Glutamatergic neuron (in vitro differentiated cells): ENCODE data around the gene EPGN. TPM values are rescaled to one million over a fixed set of nuclear protein-coding genes. Genes with fewer than 3 reads are reported as not detected.

ENCODE experiments used
- DNase-seq: peaks from one replicate; pipeline ENCODE4 v3.0.0; 2022
- H3K27ac Mint-ChIP-seq: one replicate; pipeline ENCODE4 v1.8.0; 2020; ENCODE audit warnings: mild to moderate bottlenecking, mixed read lengths, inconsistent platforms; ENCODE audit not compliant: unreplicated experiment
- H3K27me3 Mint-ChIP-seq: one replicate; pipeline ENCODE4 v1.8.0; 2020; ENCODE audit warnings: mild to moderate bottlenecking, moderate library complexity, mixed read lengths, inconsistent platforms; ENCODE audit not compliant: unreplicated experiment
- H3K36me3 Mint-ChIP-seq: one replicate; pipeline ENCODE4 v1.8.0; 2020; ENCODE audit warnings: mild to moderate bottlenecking, mixed read lengths, inconsistent platforms; ENCODE audit not compliant: unreplicated experiment
- H3K4me1 Mint-ChIP-seq: one replicate; pipeline ENCODE4 v1.8.0; 2020; ENCODE audit warnings: mild to moderate bottlenecking, low read depth, mixed read lengths, inconsistent platforms; ENCODE audit not compliant: unreplicated experiment
- H3K4me3 Mint-ChIP-seq: one replicate; pipeline ENCODE4 v1.8.0; 2020; ENCODE audit warnings: mild to moderate bottlenecking, mixed read lengths, inconsistent platforms; ENCODE audit not compliant: unreplicated experiment
- H3K9me3 Mint-ChIP-seq: one replicate; pipeline ENCODE4 v1.8.0; 2020; ENCODE audit warnings: mild to moderate bottlenecking, moderate library complexity, mixed read lengths, inconsistent platforms; ENCODE audit not compliant: unreplicated experiment
- long read RNA-seq: library from polyadenylated mRNA; unstranded; transcript quantifications from one replicate; pipeline ENCODE4 v2.0.0, GENCODE V29; 2020; ENCODE audit not compliant: unreplicated experiment
- total RNA-seq: library from RNA; stranded (reverse); fragmentation: NEBNext Ultra II Directional; extraction: Animal tissue kit (Norgen Biotek cat#: 25700); gene quantifications from one replicate; pipeline ENCODE4 v1.2.1, GENCODE V29; 2021; ENCODE audit not compliant: unreplicated experiment
- TF ChIP-seq, protein P1 (sequence below): fragments of 200-600 bp; sonication (generic); IDR thresholded peaks from one replicate; pipeline ENCODE4 v1.5.0; 2021; ENCODE audit not compliant: partially characterized antibody, unreplicated experiment

Gene EPGN, protein sequence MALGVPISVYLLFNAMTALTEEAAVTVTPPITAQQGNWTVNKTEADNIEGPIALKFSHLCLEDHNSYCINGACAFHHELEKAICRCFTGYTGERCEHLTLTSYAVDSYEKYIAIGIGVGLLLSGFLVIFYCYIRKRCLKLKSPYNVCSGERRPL
- not detected for total RNA-seq
- long read RNA-seq: 0 reads

DNA sequence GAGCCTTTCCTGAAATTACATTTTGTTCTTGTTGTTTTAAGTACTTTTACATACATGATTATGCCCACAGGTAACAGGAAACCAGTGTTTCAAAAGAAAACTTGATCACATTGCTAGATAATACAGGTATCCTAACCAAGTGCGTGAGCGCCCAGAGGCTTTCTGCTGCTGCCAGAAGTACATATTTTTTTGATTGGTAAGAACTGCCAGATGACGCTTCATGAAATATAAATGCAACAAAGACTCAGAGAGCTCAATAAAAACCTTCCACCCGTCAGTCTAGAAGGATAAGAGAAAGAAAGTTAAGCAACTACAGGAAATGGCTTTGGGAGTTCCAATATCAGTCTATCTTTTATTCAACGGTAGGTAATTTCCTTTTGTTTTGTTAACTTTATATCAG is at the start of gene EPGN:
EPGN (plus strand) TSS at position 256 of the 400 bp plus-strand sequence; CDS start at position 320, 64 bp downstream.
- Mint-ChIP-seq H3K4me3 (no peak within 1 kb of the TSS), H3K9me3 (no peaks in the 10 kb centered on the region), H3K27me3 (no peaks in the 10 kb centered on the region), H3K36me3 (no peaks in the 10 kb centered on the region), H3K4me1 (peaks cover 3% of the 10 kb centered on the region), H3K27ac (no peak within 1 kb of the TSS)
- DNase-seq: no peak
- TF ChIP-seq, protein P1, sequence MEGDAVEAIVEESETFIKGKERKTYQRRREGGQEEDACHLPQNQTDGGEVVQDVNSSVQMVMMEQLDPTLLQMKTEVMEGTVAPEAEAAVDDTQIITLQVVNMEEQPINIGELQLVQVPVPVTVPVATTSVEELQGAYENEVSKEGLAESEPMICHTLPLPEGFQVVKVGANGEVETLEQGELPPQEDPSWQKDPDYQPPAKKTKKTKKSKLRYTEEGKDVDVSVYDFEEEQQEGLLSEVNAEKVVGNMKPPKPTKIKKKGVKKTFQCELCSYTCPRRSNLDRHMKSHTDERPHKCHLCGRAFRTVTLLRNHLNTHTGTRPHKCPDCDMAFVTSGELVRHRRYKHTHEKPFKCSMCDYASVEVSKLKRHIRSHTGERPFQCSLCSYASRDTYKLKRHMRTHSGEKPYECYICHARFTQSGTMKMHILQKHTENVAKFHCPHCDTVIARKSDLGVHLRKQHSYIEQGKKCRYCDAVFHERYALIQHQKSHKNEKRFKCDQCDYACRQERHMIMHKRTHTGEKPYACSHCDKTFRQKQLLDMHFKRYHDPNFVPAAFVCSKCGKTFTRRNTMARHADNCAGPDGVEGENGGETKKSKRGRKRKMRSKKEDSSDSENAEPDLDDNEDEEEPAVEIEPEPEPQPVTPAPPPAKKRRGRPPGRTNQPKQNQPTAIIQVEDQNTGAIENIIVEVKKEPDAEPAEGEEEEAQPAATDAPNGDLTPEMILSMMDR: no peak

DNA sequence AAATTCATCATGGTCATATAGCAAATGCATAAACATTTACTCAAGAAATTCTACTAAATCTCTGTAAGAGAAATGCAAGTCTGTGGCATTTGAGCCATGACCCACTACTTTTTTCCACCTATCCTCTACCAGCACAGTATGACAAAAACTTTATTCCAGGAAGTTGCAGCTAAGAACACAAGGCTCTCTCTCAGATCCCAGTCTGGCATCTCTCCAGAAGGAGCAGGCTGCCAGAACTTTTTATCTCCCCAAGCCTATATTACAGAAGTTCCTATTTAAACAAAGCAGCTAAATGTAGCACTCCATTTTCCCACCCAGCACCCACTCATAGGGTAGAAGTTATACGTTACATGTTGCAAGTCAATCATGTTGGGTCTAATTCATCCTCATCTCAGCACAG is 49.3 kb upstream of the EPGN start:
- H3K4me1 Mint-ChIP-seq: no peaks in the 10 kb centered on the region
- H3K36me3 Mint-ChIP-seq: no peaks in the 10 kb centered on the region
- H3K4me3 Mint-ChIP-seq: no peak overlapping the region
- H3K9me3 Mint-ChIP-seq: peaks cover 2% of the 10 kb centered on the region
- no peak for DNase-seq
- H3K27ac Mint-ChIP-seq: no peak overlapping the region
- TF ChIP-seq, protein P1: no peak
- peaks cover 2% of the 10 kb centered on the region for H3K27me3 Mint-ChIP-seq

DNA sequence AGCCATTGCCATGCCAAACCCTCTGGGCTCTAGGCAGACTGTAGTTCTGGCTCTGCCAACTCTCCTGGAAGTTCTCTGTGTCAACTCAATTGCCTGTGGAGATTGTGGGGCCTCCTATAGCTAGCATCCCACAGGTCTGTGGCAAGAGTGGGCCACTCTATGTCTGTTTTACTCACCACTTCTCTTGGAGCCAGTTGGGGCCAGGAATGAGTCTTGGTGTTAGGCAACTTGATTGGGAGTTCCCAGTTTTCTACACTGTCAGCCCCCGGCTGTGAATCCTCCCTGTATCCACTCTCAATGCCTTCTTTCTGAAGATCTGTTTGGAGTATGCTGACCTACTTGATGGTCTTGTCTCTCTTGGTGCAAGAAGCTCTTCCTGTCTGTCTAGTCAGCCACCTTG is 48.2 kb upstream of the EPGN start:
- no peak for DNase-seq
- H3K36me3 Mint-ChIP-seq: no peaks in the 10 kb centered on the region
- no peaks in the 10 kb centered on the region for H3K4me1 Mint-ChIP-seq
- peaks cover 2% of the 10 kb centered on the region for H3K9me3 Mint-ChIP-seq
- no peak overlapping the region for H3K4me3 Mint-ChIP-seq
- H3K27me3 Mint-ChIP-seq: peaks cover 2% of the 10 kb centered on the region
- no peak overlapping the region for H3K27ac Mint-ChIP-seq
- TF ChIP-seq, protein P1: no peak

DNA sequence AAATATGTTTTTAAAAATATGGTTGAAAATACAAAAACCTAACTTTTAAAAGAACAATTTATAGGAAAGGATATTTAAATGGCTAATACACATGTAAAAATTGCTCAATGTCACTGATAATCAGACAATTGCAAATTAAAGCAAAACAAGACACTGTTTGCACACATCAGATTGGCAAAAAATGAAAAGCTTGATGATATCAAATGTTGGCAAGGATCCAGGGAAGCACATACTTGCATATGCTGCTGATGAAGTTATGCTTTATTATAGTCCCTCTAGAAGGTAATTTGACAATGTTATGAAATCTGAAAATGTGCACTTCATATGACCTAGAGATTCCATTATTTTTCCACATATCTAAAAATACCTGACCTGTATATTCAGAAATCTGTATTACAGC is 45.7 kb upstream of the EPGN start:
- Mint-ChIP-seq H3K27me3 (no peaks in the 10 kb centered on the region), H3K4me1 (no peaks in the 10 kb centered on the region), H3K36me3 (no peaks in the 10 kb centered on the region), H3K4me3 (no peak overlapping the region), H3K27ac (no peak overlapping the region), H3K9me3 (no peaks in the 10 kb centered on the region)
- TF ChIP-seq, protein P1: no peak
- DNase-seq: no peak

DNA sequence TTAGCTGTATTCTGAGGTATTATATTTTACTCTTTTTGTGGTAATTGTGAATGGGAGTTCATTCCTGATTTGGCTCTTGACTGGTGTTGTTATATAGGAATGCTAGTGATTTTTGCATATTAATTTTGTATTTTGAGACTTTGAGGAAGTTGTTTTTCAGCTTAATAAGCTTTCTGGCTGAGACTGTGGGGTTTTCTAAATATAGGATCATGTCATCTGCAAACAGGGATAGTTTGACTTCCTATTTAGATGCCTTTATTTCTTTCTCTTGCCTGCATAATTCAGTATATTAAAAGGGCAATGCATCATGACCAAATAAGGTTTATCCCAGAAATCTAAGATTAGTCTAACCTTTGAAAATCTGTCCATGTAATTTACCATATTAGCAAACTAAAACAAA is 44.7 kb upstream of the EPGN start:
- Mint-ChIP-seq H3K4me3 (no peak overlapping the region), H3K27ac (no peak overlapping the region), H3K27me3 (no peaks in the 10 kb centered on the region), H3K4me1 (no peaks in the 10 kb centered on the region), H3K36me3 (no peaks in the 10 kb centered on the region), H3K9me3 (no peaks in the 10 kb centered on the region)
- DNase-seq: no peak
- TF ChIP-seq, protein P1: no peak
